HepG2 (cell line): ENCODE data around the gene TACC2.

Source experiments
- CBX2 ChIP-seq, 2 experiments: fragments of 200-600 bp in 1 of 2; sonication (generic); formaldehyde crosslinking in 1 of 2; IDR thresholded peaks; 2 replicates each; pipeline versions ENCODE4 v1.7.0 to v1.8.1; 2018 to 2022; ENCODE audit warnings: low read depth in 2 of 2, low read length in 1 of 2, mild to moderate bottlenecking in 1 of 2, missing genetic modification reagents in 1 of 2
- FOXP1 ChIP-seq, 2 experiments: fragments of 450-650 bp in 1 of 2; IDR thresholded peaks; 2 replicates each; pipeline ENCODE4 v1.6.1; 2017 to 2018; ENCODE audit warnings: antibody characterized with exemption in 1 of 2
- PHF20 ChIP-seq: sonication (generic); formaldehyde crosslinking; IDR thresholded peaks from 2 replicates; pipeline ENCODE4 v1.5.0; 2020; ENCODE audit warnings: mild to moderate bottlenecking, missing genetic modification reagents
- SMC3 ChIP-seq: IDR thresholded peaks from 2 replicates; pipeline ENCODE4 v1.6.1; 2011; ENCODE audit warnings: low read length, improper control_type of control experiment
- TAF1 ChIP-seq: sonication (generic); formaldehyde crosslinking; IDR thresholded peaks from 2 replicates; pipeline ENCODE4 v1.4.0; 2020; ENCODE audit warnings: missing genetic modification reagents
- TF ChIP-seq, protein P1 (sequence below): sonication (generic); formaldehyde crosslinking; IDR thresholded peaks from 2 replicates; pipeline ENCODE4 v1.4.0; 2020; ENCODE audit warnings: missing genetic modification reagents
- TF ChIP-seq, protein P2 (sequence below): IDR thresholded peaks from 2 replicates; pipeline ENCODE4 v1.6.1; 2016
- TF ChIP-seq, protein P3 (sequence below): sonication (generic); formaldehyde crosslinking; IDR thresholded peaks from 2 replicates; pipeline ENCODE4 v1.8.0; 2022; ENCODE audit warnings: low read depth, missing genetic modification reagents

DNA sequence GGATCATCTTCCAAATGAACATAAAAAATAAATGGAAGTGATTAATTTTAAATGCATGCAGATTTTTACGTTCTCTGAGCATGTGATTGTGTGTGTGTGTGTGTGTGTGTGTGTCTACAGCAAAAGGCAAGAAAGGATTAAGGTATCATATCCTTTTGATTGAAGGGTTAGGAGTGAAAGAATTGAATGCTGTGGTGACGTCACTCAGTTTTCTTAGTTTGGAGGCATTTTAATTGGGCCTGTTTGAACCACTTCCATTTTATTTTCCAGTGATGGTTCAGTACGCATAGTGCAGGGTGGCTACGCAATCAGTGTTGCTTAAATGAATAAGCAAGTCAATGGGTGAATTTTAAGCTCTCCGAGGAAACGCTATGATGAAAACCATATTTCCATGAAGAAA lies 31.3 kb downstream of the TACC2 start:
- TF ChIP-seq, protein P1, sequence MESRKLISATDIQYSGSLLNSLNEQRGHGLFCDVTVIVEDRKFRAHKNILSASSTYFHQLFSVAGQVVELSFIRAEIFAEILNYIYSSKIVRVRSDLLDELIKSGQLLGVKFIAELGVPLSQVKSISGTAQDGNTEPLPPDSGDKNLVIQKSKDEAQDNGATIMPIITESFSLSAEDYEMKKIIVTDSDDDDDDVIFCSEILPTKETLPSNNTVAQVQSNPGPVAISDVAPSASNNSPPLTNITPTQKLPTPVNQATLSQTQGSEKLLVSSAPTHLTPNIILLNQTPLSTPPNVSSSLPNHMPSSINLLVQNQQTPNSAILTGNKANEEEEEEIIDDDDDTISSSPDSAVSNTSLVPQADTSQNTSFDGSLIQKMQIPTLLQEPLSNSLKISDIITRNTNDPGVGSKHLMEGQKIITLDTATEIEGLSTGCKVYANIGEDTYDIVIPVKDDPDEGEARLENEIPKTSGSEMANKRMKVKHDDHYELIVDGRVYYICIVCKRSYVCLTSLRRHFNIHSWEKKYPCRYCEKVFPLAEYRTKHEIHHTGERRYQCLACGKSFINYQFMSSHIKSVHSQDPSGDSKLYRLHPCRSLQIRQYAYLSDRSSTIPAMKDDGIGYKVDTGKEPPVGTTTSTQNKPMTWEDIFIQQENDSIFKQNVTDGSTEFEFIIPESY: no peak
- TF ChIP-seq PHF20 (no peak), CBX2 (IDR thresholded peaks at IDR 0.05; ENCODE audit: low read depth, low read length) (no peak), CBX2 (CRISPR knock-in tag; IDR thresholded peaks at IDR 0.05; ENCODE audit: low read depth) (no peak), SMC3 (no peak), FOXP1 (IDR thresholded peaks at IDR 0.05) (no peak), FOXP1 (CRISPR knock-in tag; IDR thresholded peaks at IDR 0.05) (no peak), TAF1 (CRISPR knock-in tag) (no peak)
- TF ChIP-seq, protein P2, sequence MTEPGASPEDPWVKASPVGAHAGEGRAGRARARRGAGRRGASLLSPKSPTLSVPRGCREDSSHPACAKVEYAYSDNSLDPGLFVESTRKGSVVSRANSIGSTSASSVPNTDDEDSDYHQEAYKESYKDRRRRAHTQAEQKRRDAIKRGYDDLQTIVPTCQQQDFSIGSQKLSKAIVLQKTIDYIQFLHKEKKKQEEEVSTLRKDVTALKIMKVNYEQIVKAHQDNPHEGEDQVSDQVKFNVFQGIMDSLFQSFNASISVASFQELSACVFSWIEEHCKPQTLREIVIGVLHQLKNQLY (CRISPR knock-in tag): no peak
- TF ChIP-seq, protein P3, sequence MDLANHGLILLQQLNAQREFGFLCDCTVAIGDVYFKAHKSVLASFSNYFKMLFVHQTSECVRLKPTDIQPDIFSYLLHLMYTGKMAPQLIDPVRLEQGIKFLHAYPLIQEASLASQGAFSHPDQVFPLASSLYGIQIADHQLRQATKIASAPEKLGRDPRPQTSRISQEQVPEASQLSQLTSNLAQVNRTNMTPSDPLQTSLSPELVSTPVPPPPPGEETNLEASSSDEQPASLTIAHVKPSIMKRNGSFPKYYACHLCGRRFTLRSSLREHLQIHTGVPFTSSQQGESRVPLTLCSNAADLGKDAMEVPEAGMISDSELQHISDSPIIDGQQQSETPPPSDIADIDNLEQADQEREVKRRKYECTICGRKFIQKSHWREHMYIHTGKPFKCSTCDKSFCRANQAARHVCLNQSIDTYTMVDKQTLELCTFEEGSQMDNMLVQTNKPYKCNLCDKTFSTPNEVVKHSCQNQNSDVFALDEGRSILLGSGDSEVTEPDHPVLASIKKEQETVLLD (CRISPR knock-in tag): no peak
